PC-3 (cell line): ENCODE results near the gene KCNT2. TPM values are rescaled to one million over a fixed set of nuclear protein-coding genes. Genes with fewer than 3 reads are reported as not detected.

Experiments used
- ATAC-seq: fragments of 200-7000 bp; cut with Tn5 transposase; 2 replicates; pipeline ENCODE4 v1.9.1; 2020; ENCODE audit warnings: mild to moderate bottlenecking, moderate library complexity
- BruUV-seq: library from RNA; stranded (reverse); fragments of 400-500 nt; replicated peaks from 2 replicates; lab custom pipeline; 2021; lab: Mats Ljungman, UMichigan
- CTCF ChIA-PET: fragments of 300-600 bp; sonication (Branson Sonifier 250); formaldehyde crosslinking; loops from one replicate; lab custom pipeline; 2022; ENCODE audit warnings: antibody characterized with exemption; lab: Charles Lee
- POLR2A ChIA-PET: fragments of 300-600 bp; sonication (Branson Sonifier 250); formaldehyde crosslinking; loops from one replicate; lab custom pipeline; 2022; ENCODE audit warnings: antibody characterized with exemption; ENCODE audit not compliant: unreplicated experiment; lab: Charles Lee
- DNase-seq: peaks from one replicate; pipeline ENCODE4 v3.0.0-alpha.2; 2015
- H2AFZ ChIP-seq: fragments of 300-600 bp; sonication (generic); 2 replicates; pipeline ENCODE4 v1.6.0; 2016; ENCODE audit warnings: antibody characterized with exemption, low read length
- H3F3A ChIP-seq: fragments of 300-600 bp; sonication (generic); one replicate; pipeline ENCODE4 v1.6.0; 2017; ENCODE audit warnings: antibody characterized with exemption, low read length, control low read depth, mild to moderate bottlenecking; ENCODE audit not compliant: unreplicated experiment
- H3K27ac ChIP-seq: fragments of 300-600 bp; sonication (generic); 2 replicates; pipeline ENCODE4 v1.5.1; 2016; ENCODE audit warnings: mild to moderate bottlenecking, low read length
- H3K27me3 ChIP-seq: fragments of 300-600 bp; sonication (generic); 2 replicates; pipeline ENCODE4 v1.6.1; 2016; ENCODE audit warnings: low read length, mixed read lengths
- H3K36me3 ChIP-seq: fragments of 300-600 bp; sonication (generic); 2 replicates; pipeline ENCODE4 v1.6.1; 2016; ENCODE audit warnings: low read depth, mixed run types, low read length, mixed read lengths
- H3K4me1 ChIP-seq: fragments of 300-600 bp; sonication (generic); 2 replicates; pipeline ENCODE4 v1.5.1; 2016; ENCODE audit warnings: low read length; ENCODE audit not compliant: insufficient read depth
- H3K4me2 ChIP-seq: fragments of 300-600 bp; sonication (generic); 2 replicates; pipeline ENCODE4 v1.6.0; 2016; ENCODE audit warnings: low read length
- H3K4me3 ChIP-seq: fragments of 300-600 bp; sonication (generic); 2 replicates; pipeline ENCODE4 v1.5.1; 2016; ENCODE audit warnings: mild to moderate bottlenecking, low read length, mixed read lengths
- H3K79me2 ChIP-seq: fragments of 300-600 bp; sonication (generic); 2 replicates; pipeline ENCODE4 v1.6.1; 2017; ENCODE audit warnings: low read length, mixed read lengths
- H3K9ac ChIP-seq: fragments of 300-600 bp; sonication (generic); 2 replicates; pipeline ENCODE4 v1.6.0; 2016; ENCODE audit warnings: mild to moderate bottlenecking, low read length
- H3K9me2 ChIP-seq: fragments of 300-600 bp; sonication (generic); replicated peaks from 2 replicates; pipeline ENCODE4 v1.6.1; 2016; ENCODE audit warnings: mixed run types, low read length, mixed read lengths
- H3K9me3 ChIP-seq: fragments of 300-600 bp; sonication (generic); 2 replicates; pipeline ENCODE4 v1.6.1; 2016; ENCODE audit warnings: low read length, mixed read lengths
- H4K20me1 ChIP-seq: fragments of 300-600 bp; sonication (generic); 2 replicates; pipeline ENCODE4 v1.6.1; 2016; ENCODE audit warnings: low read length, mixed read lengths
- EZH2 ChIP-seq: fragments of 300-600 bp; sonication (generic); IDR thresholded peaks from one replicate; pipeline ENCODE4 v1.6.1; 2017; ENCODE audit warnings: antibody characterized with exemption, mild to moderate bottlenecking, low read length; ENCODE audit not compliant: unreplicated experiment
- EZH2phosphoT487 ChIP-seq: fragments of 300-600 bp; sonication (generic); IDR thresholded peaks from 2 replicates; pipeline ENCODE4 v1.6.1; 2018; ENCODE audit warnings: mild to moderate bottlenecking, antibody characterized with exemption, low read length, borderline replicate concordance
- intact Hi-C: fragments of 100-400 bp; cut with micrococcal nuclease; formaldehyde crosslinking; loops from 2 replicates; pipeline ENCODE4 v1.9.0; 2023
- total RNA-seq: library from RNA; depleted of rRNA; stranded (reverse); fragments of >200 nt; gene quantifications from 2 replicates; pipeline ENCODE4 v1.2.3, GENCODE V29; 2014
- TF ChIP-seq, protein P1 (sequence below): fragments of 300-600 bp; sonication (generic); conservative IDR thresholded peaks from 2 replicates; pipeline ENCODE4 v1.5.1; 2017; ENCODE audit warnings: antibody characterized with exemption, low read depth, mild to moderate bottlenecking, low read length

Gene KCNT2
- total RNA-seq, 1 experiment from 2014 or later: 0.26 TPM

DNA sequence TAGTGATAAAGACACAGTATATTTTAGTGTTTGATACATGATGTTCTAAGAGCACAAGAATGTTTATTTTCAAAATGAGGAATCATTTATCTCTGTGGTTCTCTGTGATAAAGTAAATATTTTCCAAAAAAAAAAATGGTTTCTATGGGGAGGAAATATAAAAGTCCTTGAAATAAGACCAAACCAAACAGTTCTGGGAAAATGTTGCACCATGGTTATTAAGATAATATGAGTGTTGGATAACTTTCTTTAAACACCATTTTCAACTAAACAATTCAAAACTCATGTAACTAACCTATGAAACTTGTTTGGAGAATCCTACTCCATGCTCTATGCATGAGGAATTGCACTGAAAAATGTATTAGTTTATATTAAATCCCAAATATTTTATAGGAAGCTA, 184.6 kb downstream of the KCNT2 start:
- Histone ChIP-seq H3F3A (no peaks in the 10 kb centered on the region), H3K27me3 (no peaks in the 10 kb centered on the region), H3K4me2 (no peak overlapping the region), H3K9me3 (no peaks in the 10 kb centered on the region), H3K4me1 (no peaks in the 10 kb centered on the region), H3K27ac (no peak overlapping the region), H3K9me2 (no peaks in the 10 kb centered on the region), H3K36me3 (no peaks in the 10 kb centered on the region), H3K79me2 (no peaks in the 10 kb centered on the region), H2AFZ (no peak overlapping the region), H4K20me1 (no peaks in the 10 kb centered on the region), H3K4me3 (no peak overlapping the region), H3K9ac (no peak overlapping the region)
- intact Hi-C loops: no loop called here
- CTCF ChIA-PET: no interaction called here
- no peak for ATAC-seq
- no peak for DNase-seq
- POLR2A ChIA-PET: no interaction called here
- no TSS peak for BruUV-seq
- TF ChIP-seq EZH2: no peak
- no peak for TF ChIP-seq EZH2phosphoT487
- TF ChIP-seq, protein P1, sequence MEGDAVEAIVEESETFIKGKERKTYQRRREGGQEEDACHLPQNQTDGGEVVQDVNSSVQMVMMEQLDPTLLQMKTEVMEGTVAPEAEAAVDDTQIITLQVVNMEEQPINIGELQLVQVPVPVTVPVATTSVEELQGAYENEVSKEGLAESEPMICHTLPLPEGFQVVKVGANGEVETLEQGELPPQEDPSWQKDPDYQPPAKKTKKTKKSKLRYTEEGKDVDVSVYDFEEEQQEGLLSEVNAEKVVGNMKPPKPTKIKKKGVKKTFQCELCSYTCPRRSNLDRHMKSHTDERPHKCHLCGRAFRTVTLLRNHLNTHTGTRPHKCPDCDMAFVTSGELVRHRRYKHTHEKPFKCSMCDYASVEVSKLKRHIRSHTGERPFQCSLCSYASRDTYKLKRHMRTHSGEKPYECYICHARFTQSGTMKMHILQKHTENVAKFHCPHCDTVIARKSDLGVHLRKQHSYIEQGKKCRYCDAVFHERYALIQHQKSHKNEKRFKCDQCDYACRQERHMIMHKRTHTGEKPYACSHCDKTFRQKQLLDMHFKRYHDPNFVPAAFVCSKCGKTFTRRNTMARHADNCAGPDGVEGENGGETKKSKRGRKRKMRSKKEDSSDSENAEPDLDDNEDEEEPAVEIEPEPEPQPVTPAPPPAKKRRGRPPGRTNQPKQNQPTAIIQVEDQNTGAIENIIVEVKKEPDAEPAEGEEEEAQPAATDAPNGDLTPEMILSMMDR: no peak

- H3K4me2 ChIP-seq: no peak overlapping the region
- H3K4me1 ChIP-seq: no peaks in the 10 kb centered on the region
- ATAC-seq: no peak
- DNase-seq: no peak
- H3K79me2 ChIP-seq: no peaks in the 10 kb centered on the region
- POLR2A ChIA-PET: no interaction called here
- H3K36me3 ChIP-seq: no peaks in the 10 kb centered on the region
- no peak overlapping the region for H3K4me3 ChIP-seq
- TF ChIP-seq, protein P1: no peak
- TF ChIP-seq EZH2phosphoT487 (no peak), EZH2 (no peak)
- intact Hi-C loops: no loop called here
- no peak overlapping the region for H3K27ac ChIP-seq
- H2AFZ ChIP-seq: no peak overlapping the region
- H3F3A ChIP-seq: no peaks in the 10 kb centered on the region
- no peaks in the 10 kb centered on the region for H3K27me3 ChIP-seq
- no peak overlapping the region for H3K9ac ChIP-seq
- CTCF ChIA-PET: no interaction called here
- H3K9me3 ChIP-seq: no peaks in the 10 kb centered on the region
- no peaks in the 10 kb centered on the region for H4K20me1 ChIP-seq
- no TSS peak for BruUV-seq
- no peaks in the 10 kb centered on the region for H3K9me2 ChIP-seq
Observed at GRCh38 chr1:196418772-196419171, 189.5 kb downstream of the KCNT2 start.

- TF ChIP-seq, protein P1: no peak
- TF ChIP-seq EZH2: no peak
- TF ChIP-seq EZH2phosphoT487: no peak
- H3K27ac ChIP-seq: no peak overlapping the region
- CTCF ChIA-PET: no interaction called here
- no peaks in the 10 kb centered on the region for H3K9me2 ChIP-seq
- H3K4me3 ChIP-seq: no peak overlapping the region
- no peak for DNase-seq
- no peak for ATAC-seq
- H3K79me2 ChIP-seq: no peaks in the 10 kb centered on the region
- no peak overlapping the region for H3K4me2 ChIP-seq
- H3K9me3 ChIP-seq: no peaks in the 10 kb centered on the region
- no TSS peak for BruUV-seq
- H3F3A ChIP-seq: no peaks in the 10 kb centered on the region
- intact Hi-C loops: no loop called here
- no peak overlapping the region for H2AFZ ChIP-seq
- H3K36me3 ChIP-seq: no peaks in the 10 kb centered on the region
- no peaks in the 10 kb centered on the region for H3K4me1 ChIP-seq
- POLR2A ChIA-PET: no interaction called here
- no peaks in the 10 kb centered on the region for H4K20me1 ChIP-seq
- H3K9ac ChIP-seq: no peak overlapping the region
- H3K27me3 ChIP-seq: no peaks in the 10 kb centered on the region
Observed at GRCh38 chr1:196415978-196416377, 192.3 kb downstream of the KCNT2 start.
